H9 (cell line): Measurements from ENCODE around the gene PSMA6. TPM values are rescaled to one million over a fixed set of nuclear protein-coding genes. Genes with fewer than 3 reads are reported as not detected.

Experiments used
- DNase-seq: peaks from one replicate; pipeline ENCODE4 v3.0.0-alpha.2; 2017
- H2AFZ ChIP-seq: one replicate; pipeline ENCODE4 v1.6.1; 2013; ENCODE audit warnings: mild to moderate bottlenecking, low read length, control low read depth, moderate library complexity
- H2AK5ac ChIP-seq: 2 replicates; pipeline ENCODE4 v1.6.1; 2013; ENCODE audit warnings: low read length, control low read depth, mixed read lengths; ENCODE audit not compliant: insufficient read length
- H2BK120ac ChIP-seq: one replicate; pipeline ENCODE4 v1.6.1; 2013; ENCODE audit warnings: low read depth, mild to moderate bottlenecking, low read length, control low read depth, inconsistent platforms; ENCODE audit not compliant: poor library complexity, severe bottlenecking
- H2BK12ac ChIP-seq: 2 replicates; pipeline ENCODE4 v1.6.1; 2013; ENCODE audit warnings: low read length, control low read depth, mixed read lengths, low read depth; ENCODE audit not compliant: insufficient read length
- H2BK15ac ChIP-seq: 2 replicates; pipeline ENCODE4 v1.6.1; 2013; ENCODE audit warnings: low read depth, low read length, control low read depth
- H2BK20ac ChIP-seq: one replicate; pipeline ENCODE4 v1.6.1; 2013; ENCODE audit warnings: low read depth, mild to moderate bottlenecking, low read length, control low read depth, inconsistent platforms; ENCODE audit not compliant: poor library complexity, severe bottlenecking
- H2BK5ac ChIP-seq: 2 replicates; pipeline ENCODE4 v1.6.1; 2013; ENCODE audit warnings: low read length, control low read depth, mixed read lengths; ENCODE audit not compliant: insufficient read length
- H3K14ac ChIP-seq: 2 replicates; pipeline ENCODE4 v1.6.1; 2013; ENCODE audit warnings: low read length, control low read depth; ENCODE audit not compliant: insufficient read depth
- H3K18ac ChIP-seq: 2 replicates; pipeline ENCODE4 v1.6.1; 2013; ENCODE audit warnings: low read depth, mild to moderate bottlenecking, mixed read lengths, low read length, control low read depth; ENCODE audit not compliant: insufficient read length
- H3K23ac ChIP-seq: 2 replicates; pipeline ENCODE4 v1.6.1; 2013; ENCODE audit warnings: low read length, control low read depth, mixed read lengths, low read depth; ENCODE audit not compliant: insufficient read length
- H3K23me2 ChIP-seq: 2 replicates; pipeline ENCODE4 v1.6.1; 2013; ENCODE audit warnings: low read depth, mild to moderate bottlenecking, mixed read lengths, low read length, control low read depth; ENCODE audit not compliant: insufficient read length, poor library complexity, severe bottlenecking
- H3K27ac ChIP-seq: 2 replicates; pipeline ENCODE4 v1.5.1; 2013; ENCODE audit warnings: low read length, control low read depth, mixed read lengths, low read depth; ENCODE audit not compliant: insufficient read length
- H3K27me3 ChIP-seq: 2 replicates; pipeline ENCODE4 v1.6.1; 2013; ENCODE audit warnings: low read length, control low read depth, inconsistent platforms; ENCODE audit not compliant: insufficient read depth
- H3K4ac ChIP-seq: 2 replicates; pipeline ENCODE4 v1.6.1; 2013; ENCODE audit warnings: low read depth, mild to moderate bottlenecking, control low read depth, inconsistent platforms, low read length, moderate library complexity
- H3K4me1 ChIP-seq: 2 replicates; pipeline ENCODE4 v1.6.1; 2013; ENCODE audit warnings: low read length, control low read depth, inconsistent platforms; ENCODE audit not compliant: insufficient read depth
- H3K4me2 ChIP-seq: 2 replicates; pipeline ENCODE4 v1.6.1; 2013; ENCODE audit warnings: low read length, control low read depth, mixed read lengths; ENCODE audit not compliant: insufficient read length, insufficient read depth
- H3K56ac ChIP-seq: 2 replicates; pipeline ENCODE4 v1.6.1; 2013; ENCODE audit warnings: low read depth, mild to moderate bottlenecking, mixed read lengths, low read length, control low read depth; ENCODE audit not compliant: insufficient read length
- H3K79me1 ChIP-seq: 2 replicates; pipeline ENCODE4 v1.6.1; 2013; ENCODE audit warnings: low read depth, mild to moderate bottlenecking, moderate library complexity, low read length, control low read depth, inconsistent platforms; ENCODE audit not compliant: insufficient read depth, poor library complexity, severe bottlenecking
- H3K79me2 ChIP-seq: 2 replicates; pipeline ENCODE4 v1.6.1; 2013; ENCODE audit warnings: low read length, control low read depth, inconsistent platforms; ENCODE audit not compliant: insufficient read depth
- H3K9ac ChIP-seq: 2 replicates; pipeline ENCODE4 v1.6.1; 2013; ENCODE audit warnings: low read length, control low read depth, mixed read lengths; ENCODE audit not compliant: insufficient read length; ENCODE audit errors: extremely low read depth
- H3K9me3 ChIP-seq: one replicate; pipeline ENCODE4 v1.6.1; 2013; ENCODE audit warnings: low read depth, low read length, inconsistent platforms; ENCODE audit not compliant: control insufficient read depth
- H3T11ph ChIP-seq: one replicate; pipeline ENCODE4 v1.6.1; 2013; ENCODE audit warnings: mild to moderate bottlenecking, low read length, control low read depth, inconsistent platforms
- H4K20me1 ChIP-seq: one replicate; pipeline ENCODE4 v1.6.1; 2013; ENCODE audit not compliant: control insufficient read depth, insufficient read length, insufficient read depth
- H4K5ac ChIP-seq: 2 replicates; pipeline ENCODE4 v1.6.1; 2013; ENCODE audit warnings: low read depth, mild to moderate bottlenecking, mixed read lengths, low read length, control low read depth; ENCODE audit not compliant: insufficient read length
- H4K8ac ChIP-seq: replicated peaks from 2 replicates; pipeline ENCODE4 v1.6.1; 2013; ENCODE audit warnings: low read length, control low read depth, mixed read lengths, low read depth; ENCODE audit not compliant: insufficient read length
- H4K91ac ChIP-seq: 2 replicates; pipeline ENCODE4 v1.6.1; 2013; ENCODE audit warnings: low read depth, mild to moderate bottlenecking, moderate library complexity, mixed read lengths, low read length, control low read depth; ENCODE audit not compliant: insufficient read length
- H3K27ac Mint-ChIP-seq, 3 experiments: 2 replicates in 2 of 3; 3 replicates in 1 of 3; pipeline ENCODE4 v1.8.0; 2020 to 2021; ENCODE audit warnings: mixed read lengths in 3 of 3, mild to moderate bottlenecking in 1 of 3, moderate library complexity in 1 of 3
- H3K27me3 Mint-ChIP-seq: 2 replicates; pipeline ENCODE4 v1.8.0; 2021; ENCODE audit warnings: low read depth, mild to moderate bottlenecking, moderate library complexity, mixed read lengths
- H3K36me3 Mint-ChIP-seq, 3 experiments: 2 replicates in 2 of 3; 3 replicates in 1 of 3; pipeline ENCODE4 v1.8.0; 2020 to 2021; ENCODE audit warnings: low read depth in 3 of 3, mixed read lengths in 3 of 3; ENCODE audit not compliant: insufficient read depth in 1 of 3
- H3K4me1 Mint-ChIP-seq, 2 experiments: 2 replicates each; pipeline ENCODE4 v1.8.0; 2020; ENCODE audit warnings: mixed read lengths in 2 of 2
- H3K4me3 Mint-ChIP-seq, 2 experiments: 2 replicates in 1 of 2; 3 replicates in 1 of 2; pipeline ENCODE4 v1.8.0; 2020 to 2021; ENCODE audit warnings: mild to moderate bottlenecking in 2 of 2, mixed read lengths in 2 of 2, moderate library complexity in 1 of 2
- H3K9me3 Mint-ChIP-seq, 2 experiments: 2 replicates in 1 of 2; 3 replicates in 1 of 2; pipeline ENCODE4 v1.8.0; 2020; ENCODE audit warnings: mild to moderate bottlenecking in 2 of 2, mixed read lengths in 2 of 2, moderate library complexity in 1 of 2
- CTCF ChIP-seq: fragments of 200-600 bp; sonication (generic); conservative IDR thresholded peaks from 3 replicates; pipeline ENCODE4 v1.8.0; 2021; ENCODE audit warnings: antibody characterized with exemption, mild to moderate bottlenecking
- WGBS: extraction: QIAGEN DNeasy Blood & Tissue Kit; methylation state at CpG from one replicate; pipeline ENCODE4 v1.1.7; 2013; ENCODE audit warnings: missing lambda C conversion rate, low lambda C conversion rate, mixed read lengths; ENCODE audit not compliant: insufficient read length; ENCODE audit errors: extremely low coverage; 5-methylcytosine and 5-hydroxymethylcytosine counted together
- total RNA-seq: library from RNA; stranded (reverse); gene quantifications from 2 replicates; pipeline ENCODE4 v1.2.1, GENCODE V29; 2021

Gene PSMA6
- total RNA-seq, 1 experiment from 2014 or later = 255 TPM

GRCh38 chr14:35243956-35244355 is 48.2 kb upstream of the PSMA6 start:
- DNase-seq = no peak
- Histone ChIP-seq H3K9me3 (no peaks in the 10 kb centered on the region), H3K79me1 (no peaks in the 10 kb centered on the region), H3K79me2 (no peaks in the 10 kb centered on the region), H3K4ac (no peak overlapping the region), H3K14ac (no peak overlapping the region), H3K4me1 (no peaks in the 10 kb centered on the region), H3K27me3 (no peaks in the 10 kb centered on the region; the same call in 1 of the 2 replicates), H3K4me2 (no peak overlapping the region), H3K56ac (no peak overlapping the region), H2BK12ac (no peak overlapping the region), H4K5ac (no peak overlapping the region), H3K9ac (no peak overlapping the region), H2BK15ac (no peak overlapping the region), H3K23me2 (no peaks in the 10 kb centered on the region), H2BK5ac (no peak overlapping the region), H3K18ac (no peak overlapping the region), H2AFZ (no peak overlapping the region), H4K8ac (no peak overlapping the region), H4K91ac (no peak overlapping the region), H2BK20ac (no peak overlapping the region), H3K23ac (no peak overlapping the region), H4K20me1 (no peaks in the 10 kb centered on the region), H3K27ac (no peak overlapping the region), H3T11ph (no peak overlapping the region), H2AK5ac (no peak overlapping the region), H2BK120ac (no peak overlapping the region)
- no peak for TF ChIP-seq CTCF
- no peak overlapping the region for H3K27ac Mint-ChIP-seq
- peaks cover 3 to 6% of the 10 kb centered on the region in 2 experiments for H3K4me1 Mint-ChIP-seq
- no peaks in the 10 kb centered on the region for H3K36me3 Mint-ChIP-seq
- H3K27me3 Mint-ChIP-seq = no peaks in the 10 kb centered on the region
- no CpG with 5 or more reads among the region's 2 CpGs for WGBS
- H3K4me3 Mint-ChIP-seq = no peak overlapping the region
- no peaks in the 10 kb centered on the region; a peak in 1 of 5 replicates for H3K9me3 Mint-ChIP-seq
